Panc1 (cell line): ENCODE data around the gene ESCO1.

Experiments
- CTCF ChIP-seq: fragments of 450-650 bp; IDR thresholded peaks from 2 replicates; pipeline ENCODE4 v1.5.1; 2017; ENCODE audit warnings: mild to moderate bottlenecking
- POLR2AphosphoS5 ChIP-seq: IDR thresholded peaks from 2 replicates; pipeline ENCODE4 v1.6.1; 2012; ENCODE audit warnings: mild to moderate bottlenecking, low read depth, low read length, moderate library complexity
- REST ChIP-seq, 2 experiments: IDR thresholded peaks; 2 replicates each; pipeline ENCODE4 v1.6.1; 2011 to 2012; ENCODE audit warnings: low read depth in 2 of 2, control low read depth in 1 of 2, low read length in 1 of 2, mild to moderate bottlenecking in 1 of 2, moderate library complexity in 1 of 2; ENCODE audit not compliant: insufficient read depth in 1 of 2
- SIN3A ChIP-seq: IDR thresholded peaks from 2 replicates; pipeline ENCODE4 v1.6.1; 2012; ENCODE audit warnings: low read depth, mild to moderate bottlenecking, low read length, moderate library complexity, borderline replicate concordance; ENCODE audit not compliant: insufficient read depth

- TF ChIP-seq CTCF: no peak
- no peak for TF ChIP-seq POLR2AphosphoS5
- no peak for TF ChIP-seq REST (IDR thresholded peaks at IDR 0.05; ENCODE audit: insufficient read depth in 1 of 2, low read depth in 2 of 2, low read length in 1 of 2)
- TF ChIP-seq SIN3A: no peak
These were observed 74.6 kb downstream of the ESCO1 start for GRCh38 chr18:21525916-21526315.
